ENCODE measurements around the gene CHMP4B.

The CHMP4B gene

DNA sequence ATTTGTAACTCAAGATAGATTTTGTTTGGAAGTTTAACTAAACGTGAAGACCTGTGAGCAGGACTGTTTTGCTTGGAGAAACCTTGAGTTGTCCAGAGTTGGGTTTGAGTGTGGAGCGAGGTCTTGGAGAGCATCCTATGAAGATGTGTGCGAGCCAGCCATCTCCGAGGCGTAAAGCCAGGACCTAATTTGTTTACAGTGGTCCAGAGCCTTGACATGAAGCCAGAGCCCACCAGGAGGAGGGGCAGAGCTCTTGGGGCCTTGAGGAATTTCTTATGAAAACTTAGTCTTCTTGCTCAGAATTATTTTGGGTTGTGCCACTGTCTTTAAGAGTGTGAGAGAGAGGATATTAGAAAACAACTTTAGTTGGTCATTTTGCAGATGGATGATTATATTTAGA, 6.3 kb downstream of the CHMP4B start:
- DNase-seq (ENCODE audit: low spot score) (no peak), FAIRE-seq (no peak)

DNA sequence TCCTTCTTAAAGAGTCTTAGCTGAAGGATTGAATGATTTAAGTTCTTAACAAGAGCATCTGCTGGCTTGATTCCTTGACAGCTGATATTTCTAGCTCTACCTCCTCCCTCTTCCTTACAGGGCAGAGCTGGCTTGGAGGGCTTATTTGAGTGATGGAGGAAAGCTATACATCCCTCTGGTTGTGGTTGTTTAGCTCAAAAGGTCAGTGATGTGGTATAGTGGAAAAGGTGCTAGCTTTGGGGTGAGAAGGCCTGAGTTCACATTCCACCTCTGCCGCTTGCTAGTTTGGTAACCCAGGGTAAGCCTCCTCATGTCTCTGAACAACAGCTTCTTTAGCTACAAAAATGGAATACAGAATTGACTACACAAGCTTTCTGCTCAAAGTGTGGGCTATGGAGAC, 8.3 kb downstream of the CHMP4B start:
- FAIRE-seq (no peak), DNase-seq (ENCODE audit: low spot score) (no peak)

DNA sequence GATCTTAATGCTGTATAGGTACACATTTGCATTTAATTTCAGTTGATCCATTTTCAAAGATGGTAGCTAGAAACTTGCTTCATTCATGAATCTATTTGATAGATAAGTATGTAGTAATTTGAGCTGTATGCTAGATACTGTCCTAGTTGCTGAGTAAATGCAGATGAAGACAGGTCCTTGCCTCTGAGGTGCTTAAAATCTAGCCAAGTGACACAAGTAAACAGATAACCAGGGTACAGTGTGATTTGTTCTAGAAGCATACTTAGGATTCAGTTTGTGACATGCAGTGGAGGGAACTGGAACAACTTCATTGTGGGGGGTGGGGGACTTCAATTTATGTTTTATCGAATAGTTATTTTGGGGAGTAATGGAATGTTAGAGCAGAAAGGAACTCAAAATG, 9.2 kb downstream of the CHMP4B start:
- FAIRE-seq = no peak
- no peak for DNase-seq (ENCODE audit: low spot score)

DNA sequence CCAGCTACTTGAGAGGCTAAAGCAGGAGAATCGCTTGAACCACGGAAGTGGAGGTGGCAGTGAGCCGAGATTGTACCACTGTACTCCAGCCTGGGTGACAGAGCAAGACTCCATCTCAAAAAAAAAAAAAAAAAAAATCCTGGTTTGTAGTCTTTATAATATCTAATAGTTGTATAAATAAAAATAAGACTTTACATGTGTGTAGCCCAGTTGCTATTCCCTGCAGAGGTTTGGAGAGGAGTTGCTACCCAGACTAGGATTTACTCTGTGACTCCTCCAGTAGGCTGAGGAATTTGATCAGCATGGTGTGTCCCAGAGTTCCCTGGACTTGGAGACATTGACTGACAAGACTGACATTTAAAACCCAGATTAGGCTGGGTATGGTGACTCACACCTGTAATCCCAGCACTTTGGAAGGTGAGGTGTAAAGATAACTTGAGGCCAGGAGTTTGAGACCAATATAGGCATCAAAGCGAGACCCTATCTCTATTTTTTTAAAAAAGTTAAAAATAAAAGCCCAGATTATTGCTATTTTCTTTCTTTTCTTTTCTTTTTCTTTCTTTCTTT, 10.2 kb downstream of the CHMP4B start:
- FAIRE-seq (no peak), DNase-seq (ENCODE audit: low spot score) (no peak)

DNA sequence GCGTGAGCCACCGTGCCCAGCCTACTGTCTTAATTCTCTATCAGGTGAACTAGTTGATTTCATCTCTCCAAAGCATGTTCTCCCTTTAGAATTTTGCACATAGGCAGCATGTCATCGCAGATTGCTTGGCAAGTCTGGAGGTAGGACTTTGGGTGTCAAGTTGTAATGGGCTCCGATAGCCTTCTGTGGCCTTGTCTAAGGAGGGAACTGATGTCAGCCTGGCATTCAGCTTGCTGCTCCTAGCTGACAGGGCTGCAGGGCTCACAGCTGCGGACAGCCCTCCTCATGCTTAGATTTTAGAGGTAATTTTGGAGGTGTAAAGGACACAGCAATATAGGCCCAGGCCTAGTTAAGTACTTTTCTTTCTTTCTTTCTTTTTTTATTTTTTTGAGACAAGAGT, 11.3 kb downstream of the CHMP4B start:
- FAIRE-seq = no peak

DNA sequence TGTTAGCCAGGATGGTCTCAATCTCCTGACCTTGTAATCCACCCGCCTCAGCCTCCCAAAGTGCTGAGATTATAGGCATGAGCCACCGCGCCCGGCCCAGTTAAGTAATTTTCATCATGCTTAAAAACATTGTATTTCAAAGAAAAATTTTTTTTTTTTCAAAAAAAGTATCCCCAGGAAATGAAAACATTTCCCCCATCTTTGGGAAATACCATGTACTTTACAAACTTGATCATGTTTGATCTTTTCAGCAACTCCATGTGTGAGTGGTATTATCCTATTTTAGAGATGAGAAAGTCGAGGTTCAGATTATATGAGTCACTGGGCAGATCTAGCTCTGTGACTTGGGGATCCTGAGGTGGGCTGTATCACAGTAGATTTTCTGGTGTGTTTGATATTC, 11.8 kb downstream of the CHMP4B start:
- FAIRE-seq (no peak), DNase-seq (ENCODE audit: low spot score) (no peak)

More for the DNA sequence above, 11.3 kb downstream of the CHMP4B start:
- DNase-seq (ENCODE audit: low spot score) = no peak

DNA sequence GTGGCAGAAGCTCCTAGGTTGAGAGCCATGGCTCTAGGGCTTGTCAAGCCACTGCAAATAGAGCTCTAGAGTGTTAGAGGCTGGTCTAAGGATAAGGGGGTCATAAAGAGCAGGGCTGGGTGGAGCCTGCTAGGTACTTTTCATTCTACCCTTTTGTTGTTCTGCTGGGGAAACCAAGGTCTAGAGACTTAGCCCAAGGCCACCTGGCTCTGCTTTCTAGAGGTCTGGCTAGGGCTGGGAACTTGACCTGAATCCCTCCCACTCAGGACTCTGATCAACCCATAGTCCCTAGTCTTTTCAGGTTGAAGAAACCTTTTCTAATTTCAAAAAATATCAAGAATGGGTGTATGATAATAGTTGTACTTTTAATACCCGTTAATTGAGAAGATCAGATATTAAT, 13.7 kb downstream of the CHMP4B start:
- no peak for FAIRE-seq

DNA sequence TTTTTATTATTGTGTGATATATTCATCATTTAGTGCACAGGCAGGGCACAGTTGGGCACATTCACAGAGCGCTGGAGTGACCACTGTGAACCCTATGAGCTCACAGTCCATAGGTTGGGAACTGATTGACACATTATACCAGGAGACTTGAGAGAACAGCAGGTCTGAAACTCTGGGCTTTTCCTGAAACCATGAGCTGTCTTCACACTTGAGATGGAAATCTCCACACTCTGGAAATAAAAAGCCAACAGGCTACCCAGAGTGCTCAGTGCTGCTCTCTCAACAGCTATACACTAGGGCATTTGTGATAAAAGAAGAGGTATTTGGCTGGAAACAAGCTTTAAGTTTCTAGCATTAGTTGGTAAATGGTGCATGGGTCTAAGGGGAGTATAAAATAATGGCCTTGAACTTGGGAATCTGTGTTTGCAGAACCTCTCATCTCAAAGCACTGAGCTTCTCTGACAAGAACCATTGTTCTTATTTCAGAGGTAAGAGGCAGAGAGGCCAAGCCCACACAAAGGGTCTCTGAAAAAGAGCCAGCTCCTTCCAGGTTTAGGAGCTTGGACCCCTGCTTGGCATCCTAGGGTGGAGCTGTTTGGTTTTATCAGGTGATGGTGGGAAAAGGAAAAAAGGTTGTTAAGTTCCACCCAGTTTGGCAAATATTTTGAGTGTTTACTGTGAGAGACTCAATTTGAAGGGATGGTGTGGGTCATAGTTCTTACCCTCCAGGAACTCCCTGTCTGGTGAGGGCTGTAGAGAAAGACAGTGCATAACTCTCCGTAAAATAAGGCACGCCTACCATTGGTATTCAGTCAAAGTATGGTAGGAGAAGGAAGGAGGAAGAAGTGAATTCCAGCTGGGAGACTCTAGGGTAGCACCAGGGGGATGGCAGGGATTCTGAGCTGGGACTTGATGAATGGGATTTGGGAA, 14.5 kb downstream of the CHMP4B start:
- DNase-seq (ENCODE audit: low spot score) (no peak), FAIRE-seq (no peak)

More for the DNA sequence above, 13.7 kb downstream of the CHMP4B start:
- DNase-seq (ENCODE audit: low spot score) = no peak

DNA sequence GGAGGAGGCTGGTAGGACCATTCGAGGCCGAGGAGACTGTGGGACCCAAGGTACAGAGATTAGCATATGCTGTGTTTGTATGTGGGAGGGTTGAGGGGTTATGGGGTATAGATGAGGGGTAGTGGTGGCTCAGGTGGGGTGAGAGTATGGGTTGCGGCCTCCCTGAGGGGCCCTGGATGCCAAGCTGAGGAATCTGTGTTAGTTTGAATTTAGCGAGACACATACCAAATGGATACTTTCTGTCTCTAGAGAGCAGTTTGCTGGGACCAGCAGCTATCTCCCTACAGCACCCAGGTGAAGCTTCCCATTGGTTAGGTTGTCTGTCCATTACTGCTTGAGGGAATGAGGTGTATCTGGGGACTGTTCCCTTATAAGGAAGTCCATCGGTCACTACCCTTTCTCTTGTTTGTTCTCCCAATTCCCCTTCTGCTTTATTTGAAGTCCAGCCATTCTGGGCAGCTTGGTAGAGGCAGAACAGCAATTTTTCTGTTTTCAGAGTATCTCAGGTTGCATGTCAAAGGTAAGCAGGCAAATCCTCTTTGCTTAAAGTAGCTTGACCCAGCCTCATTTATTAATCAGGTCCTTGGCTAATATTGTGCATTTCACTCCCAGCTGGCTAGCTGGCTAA, 15.2 kb downstream of the CHMP4B start:
- DNase-seq (ENCODE audit: low spot score) (no peak), FAIRE-seq (no peak)

DNA sequence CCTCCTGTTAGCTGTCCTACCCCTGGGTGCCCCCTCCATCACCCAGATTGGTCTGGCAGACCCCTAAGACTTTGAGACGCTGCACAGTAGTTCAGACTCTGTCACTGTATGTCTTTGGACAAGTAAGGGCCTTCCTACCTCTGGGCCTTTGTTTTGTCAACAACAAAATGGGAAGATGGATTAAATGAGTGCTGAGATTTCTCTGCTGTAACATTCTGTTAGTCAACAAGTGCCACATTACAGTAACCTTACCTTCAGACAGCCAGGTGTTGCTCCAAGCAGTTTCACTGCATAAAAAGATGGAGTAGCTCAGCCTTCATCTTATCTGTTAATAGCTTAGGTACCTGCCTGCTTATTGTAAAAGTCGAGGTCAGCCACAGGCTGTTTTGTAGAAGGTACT, 16.0 kb downstream of the CHMP4B start:
- FAIRE-seq (no peak), DNase-seq (ENCODE audit: low spot score) (no peak)

DNA sequence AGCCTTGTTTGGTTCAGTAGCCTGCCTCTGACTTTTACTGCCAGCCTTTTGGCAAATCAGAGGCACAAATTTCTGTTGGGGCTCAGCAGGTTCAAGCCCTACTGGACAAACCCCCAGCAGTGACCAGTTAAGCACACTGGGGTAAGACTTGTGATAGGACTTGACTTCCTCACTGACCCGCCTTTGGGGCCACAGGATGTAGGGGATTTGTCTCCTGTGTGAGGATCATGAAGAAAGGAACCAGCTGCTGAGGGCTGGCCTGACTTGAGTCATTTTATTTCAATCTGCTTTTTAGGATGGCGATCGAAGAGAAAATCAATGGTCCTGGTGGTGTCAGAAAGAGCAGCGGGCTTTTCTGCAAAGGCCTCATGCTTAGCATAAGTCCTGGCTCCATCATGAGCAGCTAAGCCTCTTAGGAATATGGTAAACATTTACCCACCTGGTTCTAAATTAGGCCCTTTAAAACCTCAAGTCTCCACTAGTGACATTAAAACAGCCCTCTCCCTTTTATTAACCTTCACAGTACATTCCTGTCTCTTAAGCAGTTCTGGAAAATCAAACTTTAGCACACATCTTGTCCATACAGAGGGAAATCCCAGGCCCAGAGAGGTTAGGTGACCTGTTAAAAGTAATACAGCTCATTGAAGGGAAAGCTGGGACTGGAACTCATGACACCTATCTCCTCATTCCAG, 16.6 kb downstream of the CHMP4B start:
- DNase-seq (ENCODE audit: low spot score) (no peak), FAIRE-seq (no peak)

DNA sequence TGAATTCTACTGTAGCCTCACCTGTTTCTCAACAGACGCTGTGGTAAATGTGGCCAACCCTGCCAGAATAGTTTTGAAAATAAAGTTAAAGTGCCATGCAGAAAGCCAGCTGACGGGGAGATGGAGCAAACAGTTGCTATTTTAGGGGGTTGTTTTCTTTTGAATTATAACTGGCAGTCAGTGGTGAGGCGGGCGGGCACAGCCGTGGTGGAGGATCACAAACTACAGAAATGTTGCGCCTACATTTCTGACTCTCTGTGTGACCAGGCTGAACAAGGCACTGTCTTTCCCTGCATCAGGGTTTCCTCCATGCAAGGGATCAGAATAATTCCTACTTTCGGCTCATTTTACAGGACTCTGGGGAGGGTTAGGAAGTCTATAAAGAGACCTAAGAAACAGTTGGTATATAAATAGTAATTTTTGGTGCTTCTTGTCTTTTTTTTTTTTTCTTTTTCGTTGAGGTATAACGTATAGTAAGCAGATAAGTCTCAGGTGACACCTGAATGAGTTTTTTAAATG, 17.2 kb downstream of the CHMP4B start:
- DNase-seq (ENCODE audit: low spot score) (no peak), FAIRE-seq (no peak)

DNA sequence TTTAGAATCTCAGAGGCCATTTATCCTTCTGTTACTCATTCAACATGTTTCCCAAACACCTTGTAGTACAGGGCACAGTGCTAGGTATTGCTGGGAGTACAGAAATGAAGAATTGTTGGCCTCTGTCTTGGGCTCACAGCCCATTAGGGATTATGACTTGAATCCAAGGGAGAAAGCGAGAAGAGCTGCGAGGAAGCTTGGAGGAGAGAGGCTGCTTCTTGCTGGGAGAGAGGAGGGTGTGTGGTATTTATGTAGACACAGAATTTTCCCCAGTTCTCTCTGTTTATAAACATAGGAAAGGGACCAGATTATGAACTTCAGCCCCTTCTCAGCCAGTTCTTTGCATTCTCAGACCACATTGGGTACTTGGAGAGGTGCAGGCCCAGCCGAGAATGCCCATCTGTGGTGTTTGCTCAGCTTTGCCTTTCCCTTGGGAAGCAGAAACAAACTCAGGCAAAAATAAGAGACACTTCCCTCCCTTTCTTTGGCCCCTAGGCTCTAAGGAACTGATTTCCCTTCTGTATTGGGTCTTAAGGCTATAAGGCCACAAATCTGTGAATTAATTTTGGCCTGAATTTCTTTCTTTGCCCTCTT, 17.9 kb downstream of the CHMP4B start:
- FAIRE-seq (no peak), DNase-seq (ENCODE audit: low spot score) (no peak)

DNA sequence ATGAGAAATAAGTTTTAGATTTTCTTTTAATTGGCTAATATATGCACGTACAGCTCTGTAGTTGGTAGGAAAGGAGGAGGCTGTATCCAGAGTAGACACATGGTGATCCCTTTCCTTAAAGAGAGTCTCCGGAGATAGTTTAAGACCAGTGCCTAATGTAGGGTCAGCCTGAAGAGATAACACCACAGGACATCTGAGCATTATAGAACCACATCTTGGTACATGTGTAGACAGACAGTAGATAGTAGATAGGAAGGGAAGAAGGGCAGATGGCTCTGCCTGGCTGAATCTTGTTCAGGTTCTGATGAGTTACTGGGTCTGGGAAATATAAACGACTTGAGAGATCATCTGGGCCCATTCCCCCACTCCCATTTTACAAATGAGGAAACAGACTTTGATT, 18.5 kb downstream of the CHMP4B start:
- no peak for FAIRE-seq
- DNase-seq (ENCODE audit: low spot score) = no peak

DNA sequence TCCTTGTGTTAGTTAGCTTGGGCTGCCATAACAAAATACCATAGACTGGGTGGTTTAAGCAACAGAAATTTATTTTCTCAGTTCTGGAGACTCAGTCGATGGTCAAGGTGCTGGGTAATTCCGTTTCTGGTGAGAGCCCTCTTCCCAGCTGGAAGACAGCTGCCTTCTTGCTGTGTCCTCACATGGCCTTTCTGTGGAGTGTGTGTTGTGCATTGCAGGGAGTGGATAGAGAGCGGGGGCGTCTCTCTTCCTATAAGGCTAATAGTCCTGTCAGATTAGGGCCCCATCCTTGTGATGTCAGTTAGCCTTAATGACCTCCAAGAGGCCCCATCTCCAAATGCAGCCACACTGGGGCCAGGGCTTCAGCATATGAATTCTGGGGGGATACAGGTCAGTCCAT, 19.2 kb downstream of the CHMP4B start:
- DNase-seq (ENCODE audit: low spot score) (no peak), FAIRE-seq (no peak)

DNA sequence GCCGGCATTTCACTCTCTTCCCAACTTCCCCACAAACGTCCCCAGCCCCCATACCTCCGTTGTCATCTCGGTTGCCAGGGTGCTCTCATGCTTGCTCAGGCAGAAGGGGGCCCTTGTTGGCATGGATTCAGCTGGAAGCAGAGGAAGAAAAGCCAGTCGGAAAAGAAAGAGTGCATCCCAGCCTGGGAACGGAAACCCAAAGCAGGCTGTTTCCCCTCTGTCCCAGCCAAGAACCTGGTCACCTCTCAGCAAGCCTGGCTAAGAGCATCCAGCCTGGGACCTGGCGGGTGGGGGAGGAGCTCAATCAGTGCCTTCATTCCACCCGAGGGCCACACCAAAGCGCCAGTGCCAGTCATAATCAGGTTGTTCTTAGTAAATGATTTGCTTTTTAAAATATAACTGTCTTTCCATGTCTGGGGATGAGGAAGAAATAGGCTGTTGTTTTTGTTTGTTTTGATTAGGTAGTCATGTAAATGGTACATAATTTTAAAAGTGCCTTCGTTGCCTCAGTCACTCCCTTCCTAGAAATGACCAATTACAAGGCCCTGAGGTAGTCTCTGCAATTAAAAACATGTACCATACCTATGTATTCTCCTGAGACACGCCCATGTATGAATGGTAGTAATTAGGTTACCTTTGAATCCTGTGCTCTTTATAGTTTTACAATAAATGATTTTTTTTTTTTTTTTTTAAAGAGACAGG, 21.1 kb downstream of the CHMP4B start:
- FAIRE-seq = no peak
- no peak for DNase-seq (ENCODE audit: low spot score)

DNA sequence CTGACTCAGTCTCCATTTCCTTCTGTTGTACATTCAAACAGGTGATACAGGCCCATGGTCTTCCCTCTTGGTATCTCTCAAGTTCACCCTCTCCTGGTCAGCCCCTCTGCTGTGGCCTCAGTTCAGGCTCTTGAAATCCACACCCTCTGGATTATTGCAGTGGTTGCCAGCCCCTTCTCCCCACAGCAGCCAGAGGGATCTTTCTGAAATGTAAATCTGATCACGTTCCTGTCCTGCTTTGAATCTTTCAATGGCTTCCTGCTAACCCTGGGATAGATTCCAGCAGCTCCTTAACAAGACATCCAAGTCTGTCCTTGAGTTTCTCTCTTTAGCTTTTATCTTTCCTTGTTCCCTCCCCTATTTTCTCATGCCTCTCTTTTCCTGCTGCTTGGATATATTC, 22.2 kb downstream of the CHMP4B start:
- no peak for DNase-seq (ENCODE audit: low spot score)
- FAIRE-seq = no peak

DNA sequence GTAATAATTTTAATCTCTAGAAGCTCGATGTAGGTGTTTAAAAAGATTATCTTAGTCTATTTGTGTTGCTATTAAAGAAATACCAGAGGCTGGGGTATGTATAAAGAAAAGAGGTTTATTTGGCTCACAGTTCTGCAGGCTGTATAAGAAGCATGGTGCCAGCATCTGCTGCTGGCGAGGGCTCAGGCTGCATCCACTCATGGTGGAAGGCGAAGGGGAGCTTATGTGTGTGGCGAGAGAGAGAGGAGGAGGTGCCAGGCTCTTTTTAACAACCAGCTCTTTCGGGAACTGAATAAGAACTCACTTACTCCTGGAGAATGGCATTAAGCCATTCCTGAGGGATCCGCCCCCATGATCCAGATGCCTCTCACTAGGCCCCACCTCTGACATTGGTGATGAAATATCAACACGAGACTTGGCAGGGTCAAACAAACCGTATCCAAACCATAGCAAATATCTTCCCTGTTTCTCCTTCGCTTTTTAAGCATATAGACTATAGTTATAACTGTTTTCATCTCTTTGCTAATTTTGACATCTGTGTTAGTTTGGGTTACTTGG, 24.5 kb downstream of the CHMP4B start:
- no peak for DNase-seq (ENCODE audit: low spot score)
- no peak for FAIRE-seq

DNA sequence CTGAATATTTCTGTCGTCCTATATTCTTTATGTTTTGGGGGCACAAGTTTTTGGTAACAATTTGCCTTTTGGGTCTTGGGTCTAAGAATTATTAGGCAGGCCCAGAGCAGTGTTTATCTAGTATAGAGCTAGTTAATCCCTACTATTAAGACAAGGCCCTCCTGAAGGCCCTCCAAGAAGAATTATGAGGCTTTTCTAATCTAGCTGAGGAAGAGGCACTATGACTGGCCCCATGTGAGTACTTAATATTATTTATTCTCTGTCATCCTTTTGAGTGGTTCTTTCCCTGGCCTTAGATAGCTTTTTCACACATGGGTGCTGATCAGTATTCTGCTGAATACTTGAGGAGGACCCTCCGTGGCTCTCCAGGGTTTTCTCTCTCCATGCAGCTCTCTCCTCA, 25.1 kb downstream of the CHMP4B start:
- FAIRE-seq = no peak
- DNase-seq (ENCODE audit: low spot score) = no peak

DNA sequence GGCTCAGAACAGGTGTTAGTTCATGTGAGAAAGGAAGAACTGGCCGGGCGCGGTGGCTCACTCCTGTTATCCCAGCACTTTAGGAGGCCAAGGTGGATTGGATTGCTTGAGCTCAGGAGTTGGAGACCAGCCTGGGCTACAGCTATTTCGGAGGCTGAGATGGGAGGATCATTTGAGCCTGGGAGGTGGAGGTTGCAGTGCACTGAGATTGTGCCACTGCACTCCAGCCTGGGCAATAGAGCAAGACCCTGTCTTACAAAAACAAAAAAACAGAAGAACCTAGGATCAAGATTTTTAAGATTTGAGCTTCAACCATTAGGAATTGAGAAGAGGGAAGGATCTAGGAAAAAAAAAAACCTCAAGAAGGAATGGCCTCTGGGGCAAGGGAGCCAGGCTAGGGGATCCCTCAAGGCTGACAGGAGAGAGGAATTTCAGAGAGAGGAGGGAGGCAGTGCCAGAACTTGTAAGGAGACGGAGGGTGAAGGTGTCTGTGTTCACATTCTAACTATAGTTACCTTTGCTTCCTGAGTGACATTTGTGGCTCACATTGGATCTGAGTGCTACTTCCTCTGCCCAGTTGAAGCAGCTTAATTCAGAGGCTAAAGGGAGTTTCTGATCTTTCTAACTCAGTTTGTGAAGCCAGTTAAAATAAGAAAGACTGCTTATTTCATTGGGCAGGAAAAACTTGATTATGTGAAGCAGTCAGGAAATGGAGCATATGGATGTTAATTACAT, 26.1 kb downstream of the CHMP4B start:
- DNase-seq (ENCODE audit: low spot score) (no peak), FAIRE-seq (no peak)
